Hematopoietic multipotent progenitor cell treated with erythropoietin and hydrocortisone succinate and interleukin-3 and kit ligand, for 4 days (in vitro differentiated cells): ENCODE measurements around the gene KLF15.

Source experiments
- DNase-seq: peaks from one replicate; pipeline ENCODE4 v3.0.0-alpha.2; 2015

KLF15 gene

GRCh38 chr3:126360046-126360713 is 3.0 kb upstream of the KLF15 start:
- DNase-seq = no peak

GRCh38 chr3:126358816-126359181 is 1.6 kb upstream of the KLF15 start:
- DNase-seq = no peak

- DNase-seq = peak; percentile 20
These were observed 1.0 kb upstream of the KLF15 start for GRCh38 chr3:126358038-126358815.

- DNase-seq = peak; percentile 28
These were observed 589 bp downstream of the KLF15 start for GRCh38 chr3:126356373-126357264.

- DNase-seq = peak; percentile 86
These were observed 1.3 kb downstream of the KLF15 start for GRCh38 chr3:126355777-126356372.

- DNase-seq = no peak
These were observed 2.0 kb downstream of the KLF15 start for GRCh38 chr3:126355251-126355650.

- no peak for DNase-seq
These were observed 2.4 kb downstream of the KLF15 start for GRCh38 chr3:126354776-126355175.

GRCh38 chr3:126353694-126354321 is 3.4 kb downstream of the KLF15 start:
- no peak for DNase-seq

GRCh38 chr3:126352476-126353454 is 4.4 kb downstream of the KLF15 start:
- no peak for DNase-seq

GRCh38 chr3:126351771-126352475 is 5.3 kb downstream of the KLF15 start:
- no peak for DNase-seq

- no peak for DNase-seq
These were observed 6.0 kb downstream of the KLF15 start for GRCh38 chr3:126351086-126351770.

GRCh38 chr3:126350502-126351085 is 6.6 kb downstream of the KLF15 start:
- no peak for DNase-seq

- no peak for DNase-seq
These were observed 7.4 kb downstream of the KLF15 start for GRCh38 chr3:126349611-126350501.

GRCh38 chr3:126349071-126349470 is 8.1 kb downstream of the KLF15 start:
- no peak for DNase-seq

- DNase-seq = peak; percentile 44
These were observed 8.8 kb downstream of the KLF15 start for GRCh38 chr3:126348308-126348920.

- no peak for DNase-seq
These were observed 9.6 kb downstream of the KLF15 start for GRCh38 chr3:126347543-126348161.

- no peak for DNase-seq
These were observed 10.7 kb downstream of the KLF15 start for GRCh38 chr3:126346466-126346865.
